Vagina (tissue), 2 donors: Measurements from ENCODE around the gene MESP2.

ENCODE experiments used
- POLR2AphosphoS5 ChIP-seq, 2 donors: sonication (generic); formaldehyde crosslinking; IDR thresholded peaks; one replicate each; pipeline ENCODE4 v1.9.0; 2017; ENCODE audit warnings: antibody characterized with exemption in 2 of 2, mild to moderate bottlenecking in 2 of 2, low read depth in 1 of 2; ENCODE audit not compliant: insufficient read depth in 1 of 2
- TF ChIP-seq, protein P1 (sequence below), 3 experiments: fragments of 450-650 bp in 2 of 3; fragments of 200-600 bp in 1 of 3; sonication (generic) in 1 of 3; IDR thresholded peaks; one replicate each; pipeline ENCODE4 v1.5.1; 2017 to 2019; ENCODE audit warnings: antibody characterized with exemption in 3 of 3, mild to moderate bottlenecking in 2 of 3, moderate library complexity in 2 of 3

DNA sequence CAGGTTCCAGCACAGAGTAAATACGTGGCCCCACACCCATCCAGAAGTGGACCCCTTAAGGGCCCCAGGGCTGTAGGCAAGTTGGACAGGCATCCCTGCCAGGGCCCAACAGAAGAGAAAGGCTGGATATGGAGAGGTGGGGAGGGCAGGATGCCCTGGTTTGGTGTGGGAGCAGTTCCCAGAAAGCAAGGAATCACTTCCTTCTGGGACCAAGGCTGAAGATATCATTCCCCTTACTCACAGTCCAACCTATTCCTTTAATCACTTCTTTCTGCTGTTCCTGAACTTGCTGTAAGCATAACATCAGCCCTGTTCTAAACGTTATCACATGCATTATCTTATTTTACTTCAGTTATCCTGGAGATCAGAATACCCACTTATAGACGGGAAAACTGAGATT lies 6.1 kb upstream of the MESP2 start:
- TF ChIP-seq, protein P1, sequence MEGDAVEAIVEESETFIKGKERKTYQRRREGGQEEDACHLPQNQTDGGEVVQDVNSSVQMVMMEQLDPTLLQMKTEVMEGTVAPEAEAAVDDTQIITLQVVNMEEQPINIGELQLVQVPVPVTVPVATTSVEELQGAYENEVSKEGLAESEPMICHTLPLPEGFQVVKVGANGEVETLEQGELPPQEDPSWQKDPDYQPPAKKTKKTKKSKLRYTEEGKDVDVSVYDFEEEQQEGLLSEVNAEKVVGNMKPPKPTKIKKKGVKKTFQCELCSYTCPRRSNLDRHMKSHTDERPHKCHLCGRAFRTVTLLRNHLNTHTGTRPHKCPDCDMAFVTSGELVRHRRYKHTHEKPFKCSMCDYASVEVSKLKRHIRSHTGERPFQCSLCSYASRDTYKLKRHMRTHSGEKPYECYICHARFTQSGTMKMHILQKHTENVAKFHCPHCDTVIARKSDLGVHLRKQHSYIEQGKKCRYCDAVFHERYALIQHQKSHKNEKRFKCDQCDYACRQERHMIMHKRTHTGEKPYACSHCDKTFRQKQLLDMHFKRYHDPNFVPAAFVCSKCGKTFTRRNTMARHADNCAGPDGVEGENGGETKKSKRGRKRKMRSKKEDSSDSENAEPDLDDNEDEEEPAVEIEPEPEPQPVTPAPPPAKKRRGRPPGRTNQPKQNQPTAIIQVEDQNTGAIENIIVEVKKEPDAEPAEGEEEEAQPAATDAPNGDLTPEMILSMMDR (IDR thresholded peaks at IDR 0.05): no peak
- TF ChIP-seq POLR2AphosphoS5 (IDR thresholded peaks at IDR 0.05; ENCODE audit: insufficient read depth in 1 of 2, low read depth in 1 of 2): no peak
